ENCODE results near the gene HEG1. TPM values are rescaled to one million over a fixed set of nuclear protein-coding genes. Genes with fewer than 3 reads are reported as not detected.
"Not testable (repeated sequence)": the region's sequence is repeated elsewhere in the genome, so short reads cannot be mapped to it uniquely, and the experiment has no call there.

Gene HEG1, protein sequence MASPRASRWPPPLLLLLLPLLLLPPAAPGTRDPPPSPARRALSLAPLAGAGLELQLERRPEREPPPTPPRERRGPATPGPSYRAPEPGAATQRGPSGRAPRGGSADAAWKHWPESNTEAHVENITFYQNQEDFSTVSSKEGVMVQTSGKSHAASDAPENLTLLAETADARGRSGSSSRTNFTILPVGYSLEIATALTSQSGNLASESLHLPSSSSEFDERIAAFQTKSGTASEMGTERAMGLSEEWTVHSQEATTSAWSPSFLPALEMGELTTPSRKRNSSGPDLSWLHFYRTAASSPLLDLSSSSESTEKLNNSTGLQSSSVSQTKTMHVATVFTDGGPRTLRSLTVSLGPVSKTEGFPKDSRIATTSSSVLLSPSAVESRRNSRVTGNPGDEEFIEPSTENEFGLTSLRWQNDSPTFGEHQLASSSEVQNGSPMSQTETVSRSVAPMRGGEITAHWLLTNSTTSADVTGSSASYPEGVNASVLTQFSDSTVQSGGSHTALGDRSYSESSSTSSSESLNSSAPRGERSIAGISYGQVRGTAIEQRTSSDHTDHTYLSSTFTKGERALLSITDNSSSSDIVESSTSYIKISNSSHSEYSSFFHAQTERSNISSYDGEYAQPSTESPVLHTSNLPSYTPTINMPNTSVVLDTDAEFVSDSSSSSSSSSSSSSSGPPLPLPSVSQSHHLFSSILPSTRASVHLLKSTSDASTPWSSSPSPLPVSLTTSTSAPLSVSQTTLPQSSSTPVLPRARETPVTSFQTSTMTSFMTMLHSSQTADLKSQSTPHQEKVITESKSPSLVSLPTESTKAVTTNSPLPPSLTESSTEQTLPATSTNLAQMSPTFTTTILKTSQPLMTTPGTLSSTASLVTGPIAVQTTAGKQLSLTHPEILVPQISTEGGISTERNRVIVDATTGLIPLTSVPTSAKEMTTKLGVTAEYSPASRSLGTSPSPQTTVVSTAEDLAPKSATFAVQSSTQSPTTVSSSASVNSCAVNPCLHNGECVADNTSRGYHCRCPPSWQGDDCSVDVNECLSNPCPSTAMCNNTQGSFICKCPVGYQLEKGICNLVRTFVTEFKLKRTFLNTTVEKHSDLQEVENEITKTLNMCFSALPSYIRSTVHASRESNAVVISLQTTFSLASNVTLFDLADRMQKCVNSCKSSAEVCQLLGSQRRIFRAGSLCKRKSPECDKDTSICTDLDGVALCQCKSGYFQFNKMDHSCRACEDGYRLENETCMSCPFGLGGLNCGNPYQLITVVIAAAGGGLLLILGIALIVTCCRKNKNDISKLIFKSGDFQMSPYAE (N-terminal part only)
- 36.0 and 36.4 TPM in 2 replicates for total RNA-seq

- intact Hi-C loops (cut with micrococcal nuclease), result loop anchor here (1.0 to 10.0 kb wide), 2 partner anchors 319 to 459 kb away; partner anchors contain the start of gene ZNF148
Measured at GRCh38 chr3:125055913-125056745, at the start of gene HEG1. Gene HEG1 (minus strand): TSS chr3:125055997. CDS start chr3:125055890, 107 bp downstream.

DNA sequence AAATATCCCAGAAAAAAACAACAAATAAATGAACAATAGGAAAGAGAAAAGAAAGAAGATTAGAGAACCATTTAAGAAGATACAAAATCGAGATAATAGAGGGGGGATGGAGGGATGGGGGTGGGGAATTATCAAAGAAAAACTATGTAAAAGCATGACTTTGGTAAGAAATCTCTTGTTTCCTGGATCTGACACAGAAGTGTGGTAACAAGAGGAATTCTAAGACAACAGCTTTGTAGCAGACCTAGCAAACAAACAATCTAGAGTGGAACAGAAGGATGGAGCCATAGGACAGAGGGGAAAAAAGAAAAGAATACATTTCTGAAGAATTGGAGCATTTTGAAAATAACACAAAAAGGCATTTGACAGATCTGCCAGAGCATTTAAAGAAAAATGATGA is 49.3 kb upstream of the HEG1 start:
- intact Hi-C loops (cut with micrococcal nuclease), result no loop called here

DNA sequence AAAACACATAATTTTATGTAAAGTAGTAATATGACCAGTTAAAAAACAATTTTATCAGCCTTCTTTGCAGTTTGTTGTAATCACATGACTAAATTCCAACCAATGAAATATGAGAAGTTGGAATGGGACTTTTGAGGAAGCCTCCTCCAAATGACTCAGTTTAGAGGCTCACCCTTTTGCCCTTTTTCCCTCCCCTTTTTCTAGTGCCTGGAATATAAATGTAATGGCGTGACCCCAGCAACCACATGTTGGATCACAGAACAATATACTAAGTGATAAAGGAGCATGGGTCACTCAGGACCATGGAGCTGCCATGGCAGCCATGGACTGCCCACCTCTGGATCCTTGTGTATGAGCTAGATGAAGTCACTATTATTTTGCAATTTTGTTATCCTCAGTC is 48.8 kb upstream of the HEG1 start:
- intact Hi-C loops (cut with micrococcal nuclease), result no loop called here

GRCh38 chr3:125103406-125103805 is 47.6 kb upstream of the HEG1 start:
- intact Hi-C loops (cut with micrococcal nuclease), result no loop called here

DNA sequence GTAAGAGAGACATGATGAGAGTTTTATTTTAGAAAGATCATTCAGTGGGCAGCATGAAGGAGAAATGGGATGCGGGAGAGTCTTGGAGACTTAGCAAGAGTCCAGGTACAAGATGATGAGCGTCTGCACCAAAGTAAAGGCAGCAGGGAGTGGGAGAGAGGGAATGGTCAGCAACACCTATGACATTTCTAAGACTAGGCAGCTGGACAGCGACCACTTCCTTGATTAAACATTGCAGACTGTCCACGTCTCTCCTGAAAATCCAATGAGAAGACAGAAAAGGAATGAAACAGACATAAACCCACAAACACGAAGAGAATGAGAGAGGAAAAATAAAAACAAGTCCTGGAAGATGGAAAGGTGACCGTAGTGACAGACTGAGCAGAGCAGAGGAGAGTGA is 46.7 kb upstream of the HEG1 start:
- intact Hi-C loops (cut with micrococcal nuclease), result no loop called here

DNA sequence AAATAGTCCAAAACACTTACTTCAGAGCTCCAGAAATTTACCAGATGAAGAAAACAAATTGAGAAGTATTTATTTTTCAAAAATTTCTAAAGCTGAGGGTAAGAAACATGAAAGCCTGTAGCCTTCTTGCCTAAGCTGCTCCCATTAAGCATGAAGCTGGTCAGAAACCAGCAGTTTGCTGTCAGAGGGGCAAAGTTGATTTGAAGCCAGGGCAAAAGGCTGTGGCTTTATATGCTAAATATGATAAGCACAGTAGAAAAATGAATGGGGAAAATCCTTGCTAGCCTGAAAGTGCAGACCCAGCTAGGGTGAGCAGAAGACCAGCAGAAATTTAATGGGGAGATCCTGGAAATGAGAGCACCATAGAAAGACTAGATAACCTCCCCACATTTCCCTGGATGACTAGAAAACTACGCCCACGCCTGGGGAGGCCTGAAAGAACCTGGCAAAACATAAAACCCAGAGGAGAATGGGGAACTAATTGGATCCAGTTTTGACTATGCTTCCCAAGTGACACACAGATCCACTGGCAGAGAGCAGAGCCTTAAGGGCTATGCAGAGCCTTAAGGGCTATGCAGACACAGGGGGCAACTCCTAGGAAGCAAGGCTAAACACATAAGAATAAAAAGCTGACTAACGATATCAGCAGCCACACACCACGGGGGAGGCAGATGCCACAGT is 43.0 kb upstream of the HEG1 start:
- intact Hi-C loops (cut with micrococcal nuclease), result no loop called here

GRCh38 chr3:125090649-125091048 is 34.9 kb upstream of the HEG1 start:
- intact Hi-C loops (cut with micrococcal nuclease), result no loop called here

GRCh38 chr3:125087768-125088391 is 32.1 kb upstream of the HEG1 start:
- intact Hi-C loops (cut with micrococcal nuclease), result no loop called here

DNA sequence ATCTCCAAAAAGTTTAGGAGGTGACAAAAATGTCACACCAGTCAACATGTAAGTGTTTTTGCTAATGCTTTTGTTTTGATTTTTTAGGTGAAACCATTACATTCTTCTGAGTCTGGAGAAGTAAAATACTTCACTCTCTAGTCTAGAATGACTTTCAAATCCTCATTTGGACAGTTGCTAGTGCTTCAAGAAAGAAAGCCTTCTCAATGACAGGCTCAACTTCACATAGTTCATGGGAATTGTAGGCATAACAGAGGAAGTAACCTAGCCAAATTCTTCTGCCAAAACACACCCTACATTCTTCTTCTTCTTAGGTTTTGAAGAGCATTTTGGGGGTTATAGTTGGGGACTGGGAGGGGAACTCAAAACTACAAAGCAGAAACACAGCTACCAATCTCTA is 29.4 kb upstream of the HEG1 start:
- intact Hi-C loops (cut with micrococcal nuclease), result no loop called here

GRCh38 chr3:125083776-125084175 is 28.0 kb upstream of the HEG1 start:
- intact Hi-C loops (cut with micrococcal nuclease), result no loop called here

DNA sequence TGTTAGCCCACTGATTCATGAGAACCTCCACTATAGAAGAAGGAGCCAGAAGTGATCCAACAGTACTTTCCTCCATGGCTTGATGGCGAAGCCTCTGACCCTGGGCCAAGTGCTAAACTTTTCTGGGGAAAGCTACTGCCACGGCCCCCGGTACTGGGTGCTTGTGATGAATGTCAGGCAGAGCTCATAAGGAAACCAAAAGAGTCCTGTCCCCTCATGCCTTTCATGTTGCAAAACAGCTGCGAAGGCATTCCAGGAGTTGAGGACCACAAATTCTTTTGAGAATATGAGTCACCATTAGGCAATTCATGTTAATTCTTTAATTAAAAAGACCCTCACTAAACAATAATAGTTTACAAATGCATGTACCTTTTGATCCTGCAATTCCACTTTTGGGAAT is 26.5 kb upstream of the HEG1 start:
- intact Hi-C loops (cut with micrococcal nuclease), result not testable (repeated sequence)

DNA sequence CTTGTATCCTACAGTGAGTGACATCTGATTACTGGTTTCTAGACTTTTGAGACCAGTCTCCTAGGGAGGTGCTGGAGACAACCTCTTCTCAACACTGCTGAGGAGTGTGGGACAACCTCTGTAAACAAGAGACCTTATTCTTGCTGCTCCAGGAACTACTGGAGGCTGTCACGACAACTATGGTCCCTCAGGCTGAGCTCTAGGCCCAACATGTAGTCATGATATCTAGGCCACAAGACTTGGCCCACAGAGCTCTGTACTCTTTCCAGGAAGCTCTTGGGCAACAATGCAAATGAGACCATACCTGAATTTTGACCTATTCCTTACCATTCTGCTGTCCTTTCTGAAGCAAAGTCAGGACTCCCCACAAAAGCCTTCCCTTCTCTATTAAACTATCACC is 24.3 kb upstream of the HEG1 start:
- intact Hi-C loops (cut with micrococcal nuclease), result no loop called here

DNA sequence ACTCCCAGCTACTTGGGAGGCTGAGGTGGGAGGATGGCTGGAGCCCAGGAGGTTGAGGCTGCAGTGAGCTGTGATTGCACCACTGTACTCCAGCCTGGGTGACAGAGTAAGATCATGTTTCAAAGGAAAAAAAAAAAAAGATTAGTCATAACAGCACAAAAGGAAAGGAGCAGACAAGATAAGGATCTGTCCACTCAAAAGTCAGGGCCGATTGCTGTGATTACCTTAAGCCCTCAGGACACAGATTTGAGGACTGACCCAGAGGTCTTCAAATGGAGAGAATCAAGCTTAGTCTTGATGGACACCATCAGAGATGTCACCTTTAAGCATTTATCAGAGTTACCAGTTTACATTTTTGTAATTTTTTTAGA is 23.9 kb upstream of the HEG1 start:
- intact Hi-C loops (cut with micrococcal nuclease), result no loop called here

- intact Hi-C loops (cut with micrococcal nuclease), result no loop called here
Measured at GRCh38 chr3:125078951-125079674, 23.3 kb upstream of the HEG1 start.

DNA sequence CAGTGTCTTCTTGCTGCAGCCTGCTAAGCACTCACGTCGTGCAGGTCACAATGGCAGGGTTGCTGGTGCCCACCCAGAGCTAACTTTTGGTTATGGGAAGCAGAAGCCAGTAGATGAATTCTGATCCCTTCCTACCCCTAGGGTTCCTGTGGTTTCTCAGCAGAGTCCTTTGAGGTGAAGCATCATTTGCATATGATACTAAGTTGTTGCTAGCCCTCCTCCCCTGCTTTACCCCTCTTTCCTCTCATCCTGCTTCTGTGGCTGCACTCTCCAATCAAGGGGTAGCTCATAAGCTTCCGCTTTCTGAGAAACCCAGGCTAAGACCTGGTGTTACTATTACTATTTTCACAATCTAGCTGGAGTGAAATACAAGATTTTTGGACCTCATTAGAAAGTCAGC is 22.1 kb upstream of the HEG1 start:
- intact Hi-C loops (cut with micrococcal nuclease), result no loop called here

GRCh38 chr3:125076464-125076863 is 20.7 kb upstream of the HEG1 start:
- intact Hi-C loops (cut with micrococcal nuclease), result no loop called here

DNA sequence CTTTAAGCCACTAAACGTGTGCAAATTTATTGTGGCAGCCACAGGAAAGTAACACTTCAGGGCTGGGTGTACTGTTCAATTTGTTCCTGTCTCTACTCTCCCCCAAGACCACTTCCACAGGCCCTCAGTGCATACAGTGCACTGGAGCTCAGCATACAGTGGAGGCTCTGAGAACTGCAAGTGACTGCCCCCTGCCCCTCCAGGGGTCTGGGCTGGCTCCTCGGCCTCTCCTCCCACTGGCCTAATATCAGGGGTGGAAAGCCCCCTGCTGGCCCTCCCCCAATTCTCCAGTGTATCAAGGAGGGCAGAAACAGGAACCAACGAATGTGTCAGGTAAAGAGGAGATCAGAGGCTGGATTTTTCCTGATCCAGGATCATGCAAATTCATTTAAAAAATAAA is 19.9 kb upstream of the HEG1 start:
- intact Hi-C loops (cut with micrococcal nuclease), result no loop called here

- intact Hi-C loops (cut with micrococcal nuclease), result no loop called here
Measured at GRCh38 chr3:125073390-125073905, 17.7 kb upstream of the HEG1 start.

Measured in T-helper 2 cell treated with Interferon-gamma antibody and Interleukin-4, amounts not matched to agents 100 ng/mL and 5 ng/mL, for 36 hours (primary cell).